Measurements from ENCODE around the gene KCNIP3. TPM values are rescaled to one million over a fixed set of nuclear protein-coding genes. Genes with fewer than 3 reads are reported as not detected.

Gene KCNIP3
- total RNA-seq, 1 donor from 2014 or later: 0.64 TPM

- no peaks in the 10 kb centered on the region for H3K4me1 ChIP-seq
- no peaks in the 10 kb centered on the region for H3K9me3 ChIP-seq (ENCODE audit: low read depth)
- no peaks in the 10 kb centered on the region for H3K27me3 ChIP-seq
- no peaks in the 10 kb centered on the region for H3F3A ChIP-seq (ENCODE audit: low read depth)
- H2AFZ ChIP-seq (replicated peaks): no peak overlapping the region
- DNase-seq (ENCODE audit: low spot score): no peak
- H3K9me3 Mint-ChIP-seq: peaks cover 2% of the 10 kb centered on the region
- no peak overlapping the region for H3K4me3 Mint-ChIP-seq
- H3K27ac ChIP-seq: no peak overlapping the region
- no peaks in the 10 kb centered on the region for H3K36me3 ChIP-seq
- H3K27me3 Mint-ChIP-seq (ENCODE audit: insufficient read depth, low read depth): peaks cover 10% of the 10 kb centered on the region
- no peaks in the 10 kb centered on the region for H3K79me2 ChIP-seq (ENCODE audit: low read depth)
- H3K27ac Mint-ChIP-seq: no peak overlapping the region
- H4K20me1 ChIP-seq (ENCODE audit: low read depth): no peaks in the 10 kb centered on the region
- no peak overlapping the region for H3K4me3 ChIP-seq
- TF ChIP-seq CTCF (IDR thresholded peaks at IDR 0.05) (no peak), EZH2 (IDR thresholded peaks at IDR 0.05) (no peak), EZH2phosphoT487 (IDR thresholded peaks at IDR 0.05) (no peak)
- no peaks in the 10 kb centered on the region for H3K36me3 Mint-ChIP-seq
- H3K4me1 Mint-ChIP-seq: peaks cover 15% of the 10 kb centered on the region
- H3K4me2 ChIP-seq: no peak overlapping the region
- no peak overlapping the region for H3K9ac ChIP-seq
Measured at GRCh38 chr2:95319481-95320343, 22.6 kb downstream of the KCNIP3 start.

GRCh38 chr2:95320344-95320712 is 23.2 kb downstream of the KCNIP3 start:
- H3K9me3 Mint-ChIP-seq: no peaks in the 10 kb centered on the region
- H3K4me3 Mint-ChIP-seq: no peak overlapping the region
- H3K27ac Mint-ChIP-seq: no peak overlapping the region
- H3K36me3 ChIP-seq: no peaks in the 10 kb centered on the region
- no peak overlapping the region for H3K4me2 ChIP-seq
- TF ChIP-seq CTCF (IDR thresholded peaks at IDR 0.05): no peak
- H3K4me3 ChIP-seq: no peak overlapping the region
- no peaks in the 10 kb centered on the region for H3K79me2 ChIP-seq (ENCODE audit: low read depth)
- no peaks in the 10 kb centered on the region for H3F3A ChIP-seq (ENCODE audit: low read depth)
- no peaks in the 10 kb centered on the region for H4K20me1 ChIP-seq (ENCODE audit: low read depth)
- no peaks in the 10 kb centered on the region for H3K36me3 Mint-ChIP-seq
- H3K4me1 Mint-ChIP-seq: peaks cover 12% of the 10 kb centered on the region
- no peaks in the 10 kb centered on the region for H3K4me1 ChIP-seq
- DNase-seq (ENCODE audit: low spot score): no peak
- H3K9ac ChIP-seq: no peak overlapping the region
- H3K27me3 ChIP-seq: no peaks in the 10 kb centered on the region
- H3K27me3 Mint-ChIP-seq (ENCODE audit: insufficient read depth, low read depth): peaks cover 11% of the 10 kb centered on the region
- no peak overlapping the region for H2AFZ ChIP-seq (replicated peaks)
- no peaks in the 10 kb centered on the region for H3K9me3 ChIP-seq (ENCODE audit: low read depth)
- H3K27ac ChIP-seq: no peak overlapping the region

GRCh38 chr2:95320986-95321767 is 24.0 kb downstream of the KCNIP3 start:
- Histone ChIP-seq H2AFZ (replicated peaks) (no peak overlapping the region), H3K4me1 (no peaks in the 10 kb centered on the region), H3K4me3 (no peak overlapping the region), H3K4me2 (no peak overlapping the region), H3K9me3 (ENCODE audit: low read depth) (no peaks in the 10 kb centered on the region), H3K27me3 (no peaks in the 10 kb centered on the region), H3F3A (ENCODE audit: low read depth) (no peaks in the 10 kb centered on the region), H3K36me3 (no peaks in the 10 kb centered on the region), H3K79me2 (ENCODE audit: low read depth) (no peaks in the 10 kb centered on the region), H3K9ac (no peak overlapping the region), H4K20me1 (ENCODE audit: low read depth) (no peaks in the 10 kb centered on the region), H3K27ac (no peak overlapping the region)
- peaks cover 11% of the 10 kb centered on the region for H3K27me3 Mint-ChIP-seq (ENCODE audit: insufficient read depth, low read depth)
- no peak overlapping the region for H3K4me3 Mint-ChIP-seq
- DNase-seq (ENCODE audit: low spot score): no peak
- H3K9me3 Mint-ChIP-seq: no peaks in the 10 kb centered on the region
- TF ChIP-seq EZH2phosphoT487 (IDR thresholded peaks at IDR 0.05): no peak
- no peak for TF ChIP-seq CTCF (IDR thresholded peaks at IDR 0.05)
- no peak for TF ChIP-seq EZH2 (IDR thresholded peaks at IDR 0.05)
- no peaks in the 10 kb centered on the region for H3K36me3 Mint-ChIP-seq
- peaks cover 8% of the 10 kb centered on the region for H3K4me1 Mint-ChIP-seq
- no peak overlapping the region for H3K27ac Mint-ChIP-seq

All from neural progenitor cell (in vitro differentiated cells).